Vagina (tissue), 2 donors: ENCODE results near the gene PRKG2.

Source experiments
- CTCF ChIP-seq, 3 experiments: fragments of 450-650 bp in 2 of 3; fragments of 200-600 bp in 1 of 3; sonication (generic) in 1 of 3; IDR thresholded peaks; one replicate each; pipeline ENCODE4 v1.5.1; 2017 to 2019; ENCODE audit warnings: antibody characterized with exemption in 3 of 3, mild to moderate bottlenecking in 2 of 3, moderate library complexity in 2 of 3
- POLR2A ChIP-seq, 2 donors: fragments of 450-650 bp; IDR thresholded peaks; one replicate each; pipeline ENCODE4 v1.6.1; 2017; ENCODE audit warnings: antibody characterized with exemption in 2 of 2, mild to moderate bottlenecking in 2 of 2, moderate library complexity in 2 of 2

GRCh38 chr4:81213671-81214070 lies 1.4 kb downstream of the PRKG2 start:
- no peak for TF ChIP-seq POLR2A (IDR thresholded peaks at IDR 0.05)
- no peak for TF ChIP-seq CTCF (IDR thresholded peaks at IDR 0.05)
